SK-N-MC (cell line): ENCODE measurements around the gene ELF2.

Source experiments
- EZH2 ChIP-seq: fragments of 200-600 bp; sonication (generic); IDR thresholded peaks from one replicate; pipeline ENCODE4 v1.6.1; 2017; ENCODE audit warnings: antibody characterized with exemption
- FOXP2 ChIP-seq: optimal IDR thresholded peaks from 2 replicates; pipeline ENCODE3; 2011; ENCODE audit warnings: mild to moderate bottlenecking, moderate library complexity; ENCODE audit not compliant: insufficient read depth; ENCODE audit errors: extremely low read length, control extremely low read depth
- POLR2AphosphoS5 ChIP-seq: IDR thresholded peaks from 2 replicates; pipeline ENCODE4 v1.6.1; 2012; ENCODE audit warnings: mild to moderate bottlenecking, low read depth, low read length, borderline replicate concordance

DNA sequence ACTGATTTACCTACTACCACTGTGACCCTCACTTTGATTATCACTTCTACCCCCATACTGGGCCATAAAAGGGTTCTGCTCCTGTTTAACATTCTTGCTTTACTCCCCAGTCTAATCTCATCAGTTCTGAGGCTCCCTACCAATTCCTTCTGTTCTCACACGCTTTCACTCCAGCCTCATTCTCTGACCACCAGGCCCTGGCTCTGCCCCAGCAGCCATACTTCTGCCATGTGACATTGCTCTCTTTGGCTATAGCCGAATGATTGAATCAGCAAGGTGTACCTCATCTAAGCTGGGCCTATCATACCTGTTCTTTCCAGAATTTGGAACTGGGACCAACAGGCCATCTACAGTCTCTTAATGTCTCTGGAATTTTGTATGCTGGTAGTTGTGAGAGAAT, 14.4 kb upstream of the ELF2 start:
- TF ChIP-seq POLR2AphosphoS5 = no peak
- no peak for TF ChIP-seq EZH2
- no peak for TF ChIP-seq FOXP2
